ENCODE data around the gene RNF168.
"Not testable (repeated sequence)": the region's sequence is repeated elsewhere in the genome, so short reads cannot be mapped to it uniquely, and the experiment has no call there.

The RNF168 gene

DNA sequence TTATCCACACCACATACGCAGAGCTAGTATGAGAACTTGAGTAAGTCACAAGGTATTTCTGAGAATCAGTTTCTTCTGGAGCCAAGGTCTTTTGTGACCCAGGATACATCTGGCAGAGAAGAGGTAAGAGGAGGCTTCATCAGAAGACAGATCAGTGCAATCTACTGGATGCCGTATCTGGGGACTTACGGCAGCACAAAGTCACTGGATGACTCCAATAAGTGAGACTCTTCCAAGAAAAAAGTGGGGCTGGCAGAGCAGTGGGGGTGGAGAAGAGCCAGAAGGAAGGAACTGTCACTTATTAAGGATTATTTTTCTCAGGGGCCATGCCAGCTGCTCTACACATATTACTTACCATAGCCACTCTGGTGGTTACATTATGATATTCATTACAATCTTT lies 39.8 kb downstream of the RNF168 start:
- DNase-seq (ENCODE audit: low spot score) = no peak

- no peak for DNase-seq (ENCODE audit: low spot score)
Measured at GRCh38 chr3:196463478-196463756, 40.2 kb downstream of the RNF168 start.

DNA sequence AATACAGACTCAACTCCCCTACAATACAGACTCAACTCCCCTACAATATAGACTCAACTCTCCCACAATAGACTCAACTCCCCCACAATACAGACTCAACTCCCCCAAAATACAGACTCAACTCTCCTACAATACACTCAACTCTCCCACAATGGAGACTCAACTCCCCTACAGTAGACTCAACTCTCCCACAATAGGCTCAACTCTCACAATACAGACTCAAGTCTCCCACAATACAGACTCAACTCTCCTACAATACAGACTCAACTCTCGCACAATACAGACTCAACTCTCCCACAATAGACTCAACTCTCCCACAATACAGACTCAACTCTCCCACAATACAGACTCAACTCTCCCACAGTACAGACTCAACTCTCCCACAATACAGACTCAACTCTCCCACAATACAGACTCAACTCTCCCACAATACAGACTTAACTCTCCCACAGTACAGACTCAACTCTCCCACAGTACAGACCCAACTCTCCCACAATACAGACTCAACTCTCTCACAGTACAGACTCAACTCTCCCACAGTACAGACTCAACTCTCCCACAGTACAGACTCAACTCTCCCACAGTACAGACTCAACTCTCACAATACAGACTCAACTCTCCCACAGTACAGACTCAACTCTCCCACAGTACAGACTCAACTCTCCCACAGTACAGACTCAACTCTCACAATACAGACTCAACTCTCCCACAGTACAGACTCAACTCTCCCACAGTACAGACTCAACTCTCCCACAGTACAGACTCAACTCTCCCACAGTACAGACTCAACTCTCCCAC lies 40.7 kb downstream of the RNF168 start:
- DNase-seq (ENCODE audit: low spot score) = not testable (repeated sequence)

DNA sequence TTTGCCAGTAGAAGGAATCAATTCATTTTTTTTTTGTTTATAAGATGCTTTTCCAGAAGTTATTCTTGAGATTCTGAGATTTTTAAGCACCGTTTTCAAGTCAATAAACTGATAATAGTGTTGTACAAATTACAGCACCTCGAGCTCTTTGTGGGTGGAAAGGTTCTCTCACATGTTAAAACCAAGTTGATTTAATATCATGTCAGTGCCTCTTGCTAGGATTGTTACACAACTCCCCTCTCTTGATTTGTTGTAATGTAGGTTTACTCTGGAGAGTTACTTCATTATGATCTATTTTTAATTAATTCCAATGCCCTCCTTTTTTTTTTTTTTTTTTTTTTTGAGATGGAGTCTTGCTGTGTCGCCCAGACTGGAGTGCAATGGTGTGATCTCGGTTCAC lies 45.5 kb downstream of the RNF168 start:
- no peak for DNase-seq (ENCODE audit: low spot score)

GRCh38 chr3:196457470-196457869 lies 46.1 kb downstream of the RNF168 start:
- DNase-seq (ENCODE audit: low spot score) = not testable (repeated sequence)

GRCh38 chr3:196454935-196455334 lies 48.6 kb downstream of the RNF168 start:
- no peak for DNase-seq (ENCODE audit: low spot score)

- not testable (repeated sequence) for DNase-seq (ENCODE audit: low spot score)
Measured at GRCh38 chr3:196445391-196445790, 58.2 kb downstream of the RNF168 start.

DNA sequence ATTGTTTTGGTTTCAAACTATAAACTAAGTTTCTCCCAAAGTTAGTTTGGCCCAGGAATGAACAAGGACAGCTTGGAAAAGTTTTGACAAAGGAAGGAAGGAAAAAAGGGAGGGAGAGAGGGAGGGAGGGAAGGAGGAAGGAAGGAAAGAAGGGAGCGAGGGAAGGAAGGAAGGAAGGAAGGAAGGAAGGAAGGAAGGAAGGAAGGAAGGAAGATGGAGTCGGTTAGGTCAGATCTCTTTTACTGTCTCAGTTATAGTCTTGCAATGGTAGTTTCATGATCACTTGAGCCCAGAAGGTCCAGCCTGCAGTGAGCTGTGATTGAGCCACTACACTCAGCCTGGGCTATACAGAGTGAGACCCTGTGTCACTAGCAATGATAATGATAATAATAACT lies 59.1 kb downstream of the RNF168 start:
- no peak for DNase-seq (ENCODE audit: low spot score)

GRCh38 chr3:196440696-196441095 lies 62.9 kb downstream of the RNF168 start:
- DNase-seq (ENCODE audit: low spot score) = no peak

DNA sequence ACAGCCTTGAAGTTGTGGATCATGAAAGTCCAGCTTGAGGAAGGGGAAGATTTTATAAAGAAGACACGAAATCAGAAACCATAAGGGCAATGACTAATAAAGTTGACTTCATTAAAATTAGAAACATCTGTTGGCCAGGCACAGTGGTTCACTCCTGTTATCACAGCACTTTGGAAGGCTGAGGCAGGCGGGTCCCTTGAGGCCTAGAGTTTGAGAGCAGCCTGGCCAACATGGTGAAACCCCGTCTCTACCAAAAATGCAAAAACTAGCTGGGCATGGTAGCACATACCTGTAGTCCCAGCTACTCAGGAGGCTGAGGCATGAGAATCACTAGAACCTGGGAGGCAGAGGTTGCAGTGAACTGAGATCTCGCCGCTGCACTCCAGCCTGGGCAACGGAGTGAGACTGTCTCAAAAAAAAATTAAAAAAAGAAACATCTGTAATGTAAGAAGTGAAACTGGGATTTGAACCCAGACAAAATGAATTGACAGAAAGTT lies 63.5 kb downstream of the RNF168 start:
- no peak for DNase-seq (ENCODE audit: low spot score)

GRCh38 chr3:196432137-196432879 lies 71.3 kb downstream of the RNF168 start, which contains the start of gene UBXN7:
TSS of gene UBXN7 (minus strand) at chr3:196432427. CDS start at chr3:196432399, 28 bp downstream.
- peak; percentile 93 for DNase-seq (ENCODE audit: low spot score)

DNA sequence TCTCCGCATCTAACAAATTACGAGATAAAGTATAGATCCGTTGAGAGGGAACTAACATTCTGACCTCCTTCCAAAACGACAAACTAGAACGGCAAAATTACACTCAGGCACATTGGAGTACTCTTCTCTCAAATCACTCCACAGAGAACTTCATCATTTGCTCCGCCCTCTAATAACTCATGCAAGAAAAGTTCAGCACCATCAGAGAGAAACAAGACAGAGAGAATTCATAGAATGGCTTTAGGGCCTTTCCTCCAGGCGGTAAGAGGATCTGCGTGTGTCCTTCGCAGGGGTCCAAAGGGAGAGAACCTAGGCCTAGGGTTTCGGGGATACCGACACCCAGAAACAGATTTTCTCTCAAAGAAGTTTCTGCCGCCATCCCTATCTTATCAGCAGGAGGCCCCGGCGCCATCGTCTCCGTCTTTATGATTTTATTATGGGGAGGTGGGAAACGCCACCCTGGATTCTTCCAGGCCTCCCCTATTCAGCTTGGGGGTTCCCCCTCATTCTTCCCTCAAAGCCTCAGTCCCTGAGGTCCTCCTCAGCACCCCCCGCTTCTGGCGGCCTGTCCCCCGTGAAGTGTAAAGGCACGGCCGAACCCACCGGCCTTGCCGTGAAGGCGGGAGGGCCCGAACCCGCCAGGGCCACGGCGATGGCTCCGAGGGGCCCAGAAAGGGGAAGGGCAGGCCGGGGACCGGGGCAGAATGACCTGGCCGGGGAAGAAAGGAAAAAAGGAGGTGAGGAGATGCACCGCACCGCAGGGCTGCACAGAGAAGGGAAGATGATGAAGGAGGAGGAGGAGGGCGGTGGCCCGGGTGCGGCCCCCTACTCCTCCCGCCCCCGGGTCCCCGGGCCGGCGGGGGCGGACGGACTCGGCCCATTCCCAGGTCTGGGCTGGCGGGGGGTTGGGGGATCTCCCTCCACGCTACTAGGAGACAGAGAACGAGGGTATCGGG lies 72.1 kb downstream of the RNF168 start:
- DNase-seq (ENCODE audit: low spot score) = peak; percentile 29

DNA sequence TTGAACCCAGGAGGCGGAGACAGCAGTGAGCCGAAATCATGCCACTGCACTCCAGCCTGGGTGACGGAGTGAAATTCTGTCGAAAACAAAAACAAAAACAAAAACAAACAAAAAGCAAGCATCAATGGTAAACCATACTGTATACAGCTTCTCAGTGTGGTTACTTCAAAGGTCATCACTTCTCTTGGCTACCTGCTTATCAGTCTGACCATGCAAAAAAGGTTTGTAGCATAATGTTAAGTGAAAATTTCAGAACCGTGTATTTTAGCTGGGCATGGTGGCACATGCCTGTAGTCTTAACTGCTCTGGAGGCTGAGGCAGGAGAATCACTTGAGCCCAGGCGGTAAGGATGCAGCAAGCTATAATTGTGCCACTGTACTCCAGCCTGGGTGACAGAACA lies 75.5 kb downstream of the RNF168 start:
- no peak for DNase-seq (ENCODE audit: low spot score)

DNA sequence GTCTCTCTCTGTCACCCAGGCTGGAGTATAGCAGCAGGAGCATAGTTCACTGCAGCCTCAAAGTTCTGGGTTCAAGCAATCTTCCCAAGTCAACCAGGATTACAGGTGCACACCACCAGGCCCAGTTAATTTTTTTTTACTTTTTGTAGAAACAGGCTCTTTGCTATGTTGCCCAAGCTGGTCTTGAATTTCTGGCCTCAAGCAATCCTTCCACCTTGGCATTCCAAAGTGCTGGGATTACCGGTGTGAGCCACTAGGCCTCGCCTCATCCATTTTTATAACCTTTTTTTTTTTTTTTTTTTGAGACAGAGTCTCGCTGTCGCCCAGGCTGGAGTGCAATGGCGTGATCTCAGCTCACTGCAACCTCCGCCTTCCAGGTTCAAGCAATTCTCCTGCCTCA lies 79.1 kb downstream of the RNF168 start:
- DNase-seq (ENCODE audit: low spot score) = not testable (repeated sequence)

GRCh38 chr3:196423044-196423781 lies 80.4 kb downstream of the RNF168 start:
- DNase-seq (ENCODE audit: low spot score) = no peak

DNA sequence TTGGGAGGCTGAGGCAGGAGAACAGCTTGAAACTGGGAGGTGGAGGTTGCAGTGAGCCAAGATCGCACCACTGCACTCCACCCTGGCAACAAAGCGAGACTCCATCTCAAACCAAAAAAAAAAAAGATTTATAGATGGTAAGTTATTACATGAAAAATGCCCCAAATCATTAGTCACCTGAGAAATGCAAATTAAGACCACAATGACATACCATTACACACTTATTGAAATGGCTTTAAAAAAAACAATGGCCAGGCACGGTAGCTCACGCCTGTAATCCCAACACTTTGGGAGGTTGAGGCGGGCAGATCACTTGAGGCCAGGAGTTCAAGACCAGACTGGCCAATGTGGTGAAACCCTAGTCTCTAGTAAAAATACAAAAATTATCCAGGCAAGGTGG lies 81.9 kb downstream of the RNF168 start:
- not testable (repeated sequence) for DNase-seq (ENCODE audit: low spot score)

GRCh38 chr3:196419386-196419785 lies 84.2 kb downstream of the RNF168 start:
- DNase-seq (ENCODE audit: low spot score) = no peak

Measured in LoVo (cell line).